ENCODE data around the gene LYRM1. TPM values are rescaled to one million over a fixed set of nuclear protein-coding genes. Genes with fewer than 3 reads are reported as not detected.

Gene LYRM1
- total and polyA plus RNA-seq, 2 experiments from 2014 or later: 18.7 to 24.8 TPM

DNA sequence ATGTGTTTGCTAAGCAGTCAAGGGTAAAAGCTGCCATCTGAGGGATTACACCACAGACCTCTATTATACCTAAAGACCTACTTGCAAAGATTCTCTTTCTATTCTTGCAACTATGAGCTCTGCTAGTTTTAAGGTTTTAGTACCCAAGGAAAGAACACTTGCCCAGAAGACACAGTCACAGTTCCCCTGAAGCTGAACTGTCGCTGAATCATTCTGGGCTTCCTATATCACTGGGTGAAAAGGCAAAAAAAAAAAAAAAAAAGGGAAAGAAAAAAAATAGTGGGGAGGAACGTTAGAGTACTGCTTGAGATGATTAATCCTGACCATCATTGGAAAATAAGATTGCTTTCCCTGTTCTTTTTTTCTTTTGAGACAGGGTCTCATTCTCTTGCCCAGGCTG is 37.9 kb downstream of the LYRM1 start:
- ATAC-seq (no peak), DNase-seq (ENCODE audit: low spot score) (no peak)
- peaks cover 2% of the 10 kb centered on the region for H3K27me3 Mint-ChIP-seq (ENCODE audit: insufficient read depth, low read depth, poor library complexity)
- Histone ChIP-seq H3K4me2 (no peak overlapping the region), H3K4me3 (no peak overlapping the region), H3F3A (replicated peaks; ENCODE audit: low read depth) (no peaks in the 10 kb centered on the region), H3K36me3 (ENCODE audit: insufficient read depth) (no peaks in the 10 kb centered on the region), H3K4me1 (ENCODE audit: insufficient read depth) (no peaks in the 10 kb centered on the region), H3K79me2 (replicated peaks; ENCODE audit: insufficient read depth) (no peaks in the 10 kb centered on the region), H2AFZ (no peak overlapping the region), H4K20me1 (replicated peaks; ENCODE audit: insufficient read depth) (no peaks in the 10 kb centered on the region), H3K9me2 (ENCODE audit: insufficient read depth) (no peaks in the 10 kb centered on the region; the same call in 1 of the 2 replicates), H3K27me3 (ENCODE audit: insufficient read depth) (no peaks in the 10 kb centered on the region), H3K27ac (ENCODE audit: low read depth) (no peak overlapping the region)
- H3K36me3 Mint-ChIP-seq (ENCODE audit: low read depth): no peaks in the 10 kb centered on the region
- no peaks in the 10 kb centered on the region for H3K9me3 Mint-ChIP-seq
- no peaks in the 10 kb centered on the region for H3K4me1 Mint-ChIP-seq
- no peak overlapping the region for H3K4me3 Mint-ChIP-seq
- no peak for TF ChIP-seq POLR2AphosphoS5 (IDR thresholded peaks at IDR 0.05; ENCODE audit: low read depth)
- TF ChIP-seq, protein P1, sequence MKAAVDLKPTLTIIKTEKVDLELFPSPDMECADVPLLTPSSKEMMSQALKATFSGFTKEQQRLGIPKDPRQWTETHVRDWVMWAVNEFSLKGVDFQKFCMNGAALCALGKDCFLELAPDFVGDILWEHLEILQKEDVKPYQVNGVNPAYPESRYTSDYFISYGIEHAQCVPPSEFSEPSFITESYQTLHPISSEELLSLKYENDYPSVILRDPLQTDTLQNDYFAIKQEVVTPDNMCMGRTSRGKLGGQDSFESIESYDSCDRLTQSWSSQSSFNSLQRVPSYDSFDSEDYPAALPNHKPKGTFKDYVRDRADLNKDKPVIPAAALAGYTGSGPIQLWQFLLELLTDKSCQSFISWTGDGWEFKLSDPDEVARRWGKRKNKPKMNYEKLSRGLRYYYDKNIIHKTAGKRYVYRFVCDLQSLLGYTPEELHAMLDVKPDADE (IDR thresholded peaks at IDR 0.05): no peak
- TF ChIP-seq, protein P2, sequence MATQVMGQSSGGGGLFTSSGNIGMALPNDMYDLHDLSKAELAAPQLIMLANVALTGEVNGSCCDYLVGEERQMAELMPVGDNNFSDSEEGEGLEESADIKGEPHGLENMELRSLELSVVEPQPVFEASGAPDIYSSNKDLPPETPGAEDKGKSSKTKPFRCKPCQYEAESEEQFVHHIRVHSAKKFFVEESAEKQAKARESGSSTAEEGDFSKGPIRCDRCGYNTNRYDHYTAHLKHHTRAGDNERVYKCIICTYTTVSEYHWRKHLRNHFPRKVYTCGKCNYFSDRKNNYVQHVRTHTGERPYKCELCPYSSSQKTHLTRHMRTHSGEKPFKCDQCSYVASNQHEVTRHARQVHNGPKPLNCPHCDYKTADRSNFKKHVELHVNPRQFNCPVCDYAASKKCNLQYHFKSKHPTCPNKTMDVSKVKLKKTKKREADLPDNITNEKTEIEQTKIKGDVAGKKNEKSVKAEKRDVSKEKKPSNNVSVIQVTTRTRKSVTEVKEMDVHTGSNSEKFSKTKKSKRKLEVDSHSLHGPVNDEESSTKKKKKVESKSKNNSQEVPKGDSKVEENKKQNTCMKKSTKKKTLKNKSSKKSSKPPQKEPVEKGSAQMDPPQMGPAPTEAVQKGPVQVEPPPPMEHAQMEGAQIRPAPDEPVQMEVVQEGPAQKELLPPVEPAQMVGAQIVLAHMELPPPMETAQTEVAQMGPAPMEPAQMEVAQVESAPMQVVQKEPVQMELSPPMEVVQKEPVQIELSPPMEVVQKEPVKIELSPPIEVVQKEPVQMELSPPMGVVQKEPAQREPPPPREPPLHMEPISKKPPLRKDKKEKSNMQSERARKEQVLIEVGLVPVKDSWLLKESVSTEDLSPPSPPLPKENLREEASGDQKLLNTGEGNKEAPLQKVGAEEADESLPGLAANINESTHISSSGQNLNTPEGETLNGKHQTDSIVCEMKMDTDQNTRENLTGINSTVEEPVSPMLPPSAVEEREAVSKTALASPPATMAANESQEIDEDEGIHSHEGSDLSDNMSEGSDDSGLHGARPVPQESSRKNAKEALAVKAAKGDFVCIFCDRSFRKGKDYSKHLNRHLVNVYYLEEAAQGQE (IDR thresholded peaks at IDR 0.05; ENCODE audit: unreplicated experiment): no peak
- TF ChIP-seq NANOG (IDR thresholded peaks at IDR 0.05; ENCODE audit: borderline replicate concordance): no peak
- TF ChIP-seq JUNB (IDR thresholded peaks at IDR 0.05; ENCODE audit: unreplicated experiment): no peak
- TF ChIP-seq ZNF462 (CRISPR knock-in tag; IDR thresholded peaks at IDR 0.05): no peak
- TF ChIP-seq STAT1 (IDR thresholded peaks at IDR 0.05; ENCODE audit: unreplicated experiment): no peak
- no peak for TF ChIP-seq ZNF114 (CRISPR knock-in tag; IDR thresholded peaks at IDR 0.05)
- no peak for TF ChIP-seq EZH2 (IDR thresholded peaks at IDR 0.05; ENCODE audit: low read depth, unreplicated experiment)
- TF ChIP-seq, protein P3, sequence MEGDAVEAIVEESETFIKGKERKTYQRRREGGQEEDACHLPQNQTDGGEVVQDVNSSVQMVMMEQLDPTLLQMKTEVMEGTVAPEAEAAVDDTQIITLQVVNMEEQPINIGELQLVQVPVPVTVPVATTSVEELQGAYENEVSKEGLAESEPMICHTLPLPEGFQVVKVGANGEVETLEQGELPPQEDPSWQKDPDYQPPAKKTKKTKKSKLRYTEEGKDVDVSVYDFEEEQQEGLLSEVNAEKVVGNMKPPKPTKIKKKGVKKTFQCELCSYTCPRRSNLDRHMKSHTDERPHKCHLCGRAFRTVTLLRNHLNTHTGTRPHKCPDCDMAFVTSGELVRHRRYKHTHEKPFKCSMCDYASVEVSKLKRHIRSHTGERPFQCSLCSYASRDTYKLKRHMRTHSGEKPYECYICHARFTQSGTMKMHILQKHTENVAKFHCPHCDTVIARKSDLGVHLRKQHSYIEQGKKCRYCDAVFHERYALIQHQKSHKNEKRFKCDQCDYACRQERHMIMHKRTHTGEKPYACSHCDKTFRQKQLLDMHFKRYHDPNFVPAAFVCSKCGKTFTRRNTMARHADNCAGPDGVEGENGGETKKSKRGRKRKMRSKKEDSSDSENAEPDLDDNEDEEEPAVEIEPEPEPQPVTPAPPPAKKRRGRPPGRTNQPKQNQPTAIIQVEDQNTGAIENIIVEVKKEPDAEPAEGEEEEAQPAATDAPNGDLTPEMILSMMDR (conservative IDR thresholded peaks at IDR 0.05; ENCODE audit: low read depth in 2 of 2): no peak
- no peak for TF ChIP-seq ZNF331 (CRISPR knock-in tag; IDR thresholded peaks at IDR 0.05; ENCODE audit: low read depth)
- no peak for TF ChIP-seq CREB1 (CRISPR knock-in tag; IDR thresholded peaks at IDR 0.05; ENCODE audit: low read depth)
- TF ChIP-seq EZH2phosphoT487 (IDR thresholded peaks at IDR 0.05; ENCODE audit: unreplicated experiment): no peak
- H3K27ac Mint-ChIP-seq: no peak overlapping the region
